ENCODE data around the gene CDK10.
"Not testable (repeated sequence)": the region's sequence is repeated elsewhere in the genome, so short reads cannot be mapped to it uniquely, and the experiment has no call there.

Gene CDK10

GRCh38 chr16:89668790-89669158, 17.7 kb upstream of the CDK10 start:
- DNase-seq (ENCODE audit: low spot score): no peak

- DNase-seq (ENCODE audit: low spot score): no peak
Measured at GRCh38 chr16:89669755-89670154, 16.7 kb upstream of the CDK10 start.

- DNase-seq (ENCODE audit: low spot score): no peak
Measured at GRCh38 chr16:89670496-89671431, 15.7 kb upstream of the CDK10 start.

- DNase-seq (ENCODE audit: low spot score): not testable (repeated sequence)
Measured at GRCh38 chr16:89671565-89671964, 14.9 kb upstream of the CDK10 start.

GRCh38 chr16:89672177-89672941, 14.1 kb upstream of the CDK10 start:
- no peak for DNase-seq (ENCODE audit: low spot score)

- DNase-seq (ENCODE audit: low spot score): no peak
Measured at GRCh38 chr16:89678258-89678657, 8.2 kb upstream of the CDK10 start.

- DNase-seq (ENCODE audit: low spot score): no peak
Measured at GRCh38 chr16:89685916-89686315, 573 bp upstream of the CDK10 start.

GRCh38 chr16:89687092-89687940, 827 bp downstream of the CDK10 start:
- DNase-seq (ENCODE audit: low spot score): peak; percentile 96

- DNase-seq (ENCODE audit: low spot score): no peak
Measured at GRCh38 chr16:89688395-89688794, 1.9 kb downstream of the CDK10 start.

- no peak for DNase-seq (ENCODE audit: low spot score)
Measured at GRCh38 chr16:89689142-89689541, 2.7 kb downstream of the CDK10 start.

GRCh38 chr16:89689621-89690020, 3.1 kb downstream of the CDK10 start:
- not testable (repeated sequence) for DNase-seq (ENCODE audit: low spot score)

GRCh38 chr16:89690392-89690901, 4.0 kb downstream of the CDK10 start:
- no peak for DNase-seq (ENCODE audit: low spot score)

GRCh38 chr16:89691231-89691985, 4.9 kb downstream of the CDK10 start:
- DNase-seq (ENCODE audit: low spot score): no peak

GRCh38 chr16:89691986-89692569, 5.6 kb downstream of the CDK10 start:
- DNase-seq (ENCODE audit: low spot score): no peak

- no peak for DNase-seq (ENCODE audit: low spot score)
Measured at GRCh38 chr16:89693289-89693731, 6.8 kb downstream of the CDK10 start.

GRCh38 chr16:89693931-89694783, 7.7 kb downstream of the CDK10 start:
- DNase-seq (ENCODE audit: low spot score): no peak

- not testable (repeated sequence) for DNase-seq (ENCODE audit: low spot score)
Measured at GRCh38 chr16:89694784-89695085, 8.2 kb downstream of the CDK10 start.

GRCh38 chr16:89695086-89695874, 8.8 kb downstream of the CDK10 start:
- no peak for DNase-seq (ENCODE audit: low spot score)
